Thoracic aorta (tissue), 2 donors: ENCODE results near the gene ABCG1. TPM values are rescaled to one million over a fixed set of nuclear protein-coding genes. Genes with fewer than 3 reads are reported as not detected.
"Not testable (repeated sequence)": the region's sequence is repeated elsewhere in the genome, so short reads cannot be mapped to it uniquely, and the experiment has no call there.

ENCODE experiments used
- ATAC-seq: fragments of 150-250 bp; one replicate; pipeline ENCODE4 v1.8.0; 2017; ENCODE audit warnings: low read depth; ENCODE audit not compliant: insufficient number of reproducible peaks, low FRiP score
- DNase-seq: peaks from one replicate; pipeline ENCODE4 v3.0.0-alpha.2; 2020; ENCODE audit warnings: low spot score
- H3K27ac ChIP-seq, 2 donors: fragments of 200-600 bp; sonication (generic); 1 replicate in 1 of 2; 2 replicates in 1 of 2; pipeline ENCODE4 v1.5.1; 2016; ENCODE audit warnings: mild to moderate bottlenecking in 2 of 2, moderate library complexity in 2 of 2
- H3K27me3 ChIP-seq: fragments of 200-600 bp; sonication (generic); replicated peaks from 2 replicates; pipeline ENCODE4 v1.6.0; 2016; ENCODE audit warnings: mild to moderate bottlenecking; ENCODE audit not compliant: insufficient read depth
- H3K36me3 ChIP-seq: fragments of 200-600 bp; sonication (generic); one replicate; pipeline ENCODE4 v1.5.1; 2016
- H3K4me1 ChIP-seq, 2 donors: fragments of 200-600 bp; sonication (generic); 1 replicate in 1 of 2; 2 replicates in 1 of 2; pipeline versions ENCODE4 v1.5.1 to v1.6.0; 2016; ENCODE audit warnings: low read depth in 2 of 2, mild to moderate bottlenecking in 1 of 2; ENCODE audit not compliant: control insufficient read depth in 1 of 2
- H3K4me3 ChIP-seq: fragments of 200-600 bp; sonication (generic); 2 replicates; pipeline ENCODE4 v1.5.1; 2016; ENCODE audit warnings: mild to moderate bottlenecking
- H3K9me3 ChIP-seq: fragments of 200-600 bp; sonication (generic); 2 replicates; pipeline ENCODE4 v1.5.1; 2016
- CTCF ChIP-seq: fragments of 200-600 bp; sonication (generic); IDR thresholded peaks from one replicate; pipeline ENCODE4 v1.5.1; 2019; ENCODE audit warnings: antibody characterized with exemption
- total RNA-seq, 2 donors: library from RNA; depleted of rRNA; stranded (reverse); fragments of >200 nt; gene quantifications; one replicate each; pipeline versions ENCODE4 v1.1.0 to v1.2.3, GENCODE V29; 2016

The ABCG1 gene
- total RNA-seq, 2 donors from 2014 or later = 15.6 to 20.6 TPM

DNA sequence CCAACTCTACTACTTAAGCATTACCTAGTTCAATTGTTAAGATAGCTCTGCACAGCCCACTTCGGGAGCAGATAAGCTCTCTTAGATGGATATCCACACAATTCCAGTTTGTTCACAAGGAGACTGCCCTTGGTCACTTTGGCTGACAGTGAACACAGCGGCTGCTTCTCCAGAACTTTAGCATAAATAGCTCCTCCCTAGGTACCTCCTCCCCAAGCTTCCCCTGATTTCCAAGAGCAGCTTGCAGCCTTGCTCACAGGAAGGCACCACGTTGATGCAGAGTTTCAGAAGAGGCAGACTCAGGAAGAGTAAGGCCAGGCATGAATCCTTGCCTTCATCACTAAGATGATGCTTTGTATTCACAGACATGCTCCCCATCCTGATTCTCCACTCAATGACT, 71.6 kb downstream of the ABCG1 start:
- Histone ChIP-seq H3K27ac (no peak overlapping the region), H3K27me3 (no peaks in the 10 kb centered on the region), H3K4me3 (no peak overlapping the region), H3K4me1 (no peaks in the 10 kb centered on the region), H3K36me3 (no peaks in the 10 kb centered on the region), H3K9me3 (no peaks in the 10 kb centered on the region)
- no peak for TF ChIP-seq CTCF
- no peak for ATAC-seq
- DNase-seq = no peak

DNA sequence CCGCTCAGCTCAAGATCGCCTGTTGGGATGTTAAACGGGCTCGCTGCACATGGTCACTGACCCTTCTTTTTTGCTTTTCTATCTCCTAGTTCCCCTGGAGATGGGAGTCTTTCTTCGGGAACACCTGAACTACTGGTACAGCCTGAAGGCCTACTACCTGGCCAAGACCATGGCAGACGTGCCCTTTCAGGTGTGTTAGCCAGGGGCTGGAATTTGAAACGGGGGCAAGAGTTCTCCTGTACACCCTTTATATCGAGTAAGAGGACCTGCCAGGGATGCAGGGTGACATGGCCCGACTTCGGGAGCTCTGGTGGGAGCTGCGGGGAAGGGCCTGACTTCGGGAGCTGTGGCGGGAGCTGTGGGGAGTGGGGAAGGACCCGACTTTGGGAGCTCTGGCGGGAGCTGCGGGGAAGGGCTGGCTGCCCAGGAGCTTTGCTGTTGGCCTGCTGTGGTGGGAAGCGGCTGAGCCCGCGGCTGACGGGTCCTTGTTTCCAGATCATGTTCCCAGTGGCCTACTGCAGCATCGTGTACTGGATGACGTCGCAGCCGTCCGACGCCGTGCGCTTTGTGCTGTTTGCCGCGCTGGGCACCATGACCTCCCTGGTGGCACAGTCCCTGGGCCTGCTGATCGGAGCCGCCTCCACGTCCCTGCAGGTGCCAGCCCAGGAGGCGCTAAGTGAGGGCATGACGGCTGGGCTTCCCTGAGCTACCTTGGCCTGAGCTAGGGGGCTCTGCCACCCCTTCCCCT, 72.2 kb downstream of the ABCG1 start:
- Histone ChIP-seq H3K4me1 (no peaks in the 10 kb centered on the region), H3K27me3 (no peaks in the 10 kb centered on the region), H3K36me3 (no peaks in the 10 kb centered on the region), H3K27ac (no peak overlapping the region), H3K9me3 (no peaks in the 10 kb centered on the region), H3K4me3 (no peak overlapping the region)
- no peak for ATAC-seq
- no peak for TF ChIP-seq CTCF
- DNase-seq = no peak

GRCh38 chr21:42291751-42292562, 73.0 kb downstream of the ABCG1 start:
- Histone ChIP-seq H3K27me3 (no peaks in the 10 kb centered on the region), H3K4me3 (no peak overlapping the region), H3K4me1 (no peaks in the 10 kb centered on the region), H3K27ac (no peak overlapping the region), H3K9me3 (no peaks in the 10 kb centered on the region), H3K36me3 (no peaks in the 10 kb centered on the region)
- DNase-seq (no peak), ATAC-seq (no peak)
- TF ChIP-seq CTCF = no peak

DNA sequence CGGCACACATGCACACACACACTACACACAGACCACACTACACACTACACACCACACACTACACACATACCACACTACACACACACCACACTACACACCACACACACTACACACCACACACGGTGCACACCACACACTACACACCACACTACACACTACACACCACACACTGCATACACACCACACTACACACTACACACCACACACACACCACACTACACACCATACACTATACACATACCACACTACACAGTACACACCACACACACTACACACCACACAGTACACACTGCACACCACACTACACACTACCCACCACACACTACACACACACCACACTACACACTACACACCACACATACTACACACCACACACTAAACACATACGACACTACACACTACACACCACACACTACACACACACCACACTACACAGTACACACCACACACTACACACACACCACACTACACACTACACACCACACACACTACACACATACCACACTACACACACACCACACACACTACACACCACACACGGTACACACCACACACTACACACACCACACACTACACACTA, 73.7 kb downstream of the ABCG1 start:
- not testable (repeated sequence) for DNase-seq, H3K9me3 ChIP-seq, H3K27me3 ChIP-seq, H3K4me1 ChIP-seq, H3K4me3 ChIP-seq, ATAC-seq, H3K27ac ChIP-seq, H3K36me3 ChIP-seq

DNA sequence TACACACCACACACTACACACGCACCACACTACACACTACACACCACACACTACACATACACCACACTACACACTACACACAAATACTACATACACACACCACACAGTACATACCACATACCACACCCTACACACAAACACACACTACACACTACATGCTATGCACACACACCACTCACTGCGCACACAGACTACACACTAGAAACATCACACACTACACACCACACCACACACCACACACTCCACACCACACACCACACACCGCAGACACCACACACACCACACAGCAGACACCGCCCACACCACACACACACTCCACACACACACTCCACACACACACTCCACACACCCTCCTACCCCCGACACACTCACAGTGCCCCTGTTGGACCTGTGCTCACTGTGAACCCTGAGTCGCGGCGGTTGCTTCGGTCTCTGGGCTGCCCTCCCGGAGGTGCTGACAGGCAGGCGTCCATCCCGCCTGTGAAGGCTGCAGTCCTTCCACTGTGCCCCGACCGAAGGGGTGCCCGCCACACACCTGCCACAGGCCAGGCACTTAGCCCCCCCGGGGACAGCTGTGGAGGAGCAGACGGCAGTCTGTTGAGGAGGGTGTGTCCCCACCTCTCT, 74.8 kb downstream of the ABCG1 start:
- H3K27me3 ChIP-seq = no peaks in the 10 kb centered on the region
- DNase-seq (no peak), ATAC-seq (no peak)
- H3K9me3 ChIP-seq = no peaks in the 10 kb centered on the region
- H3K27ac ChIP-seq = no peak overlapping the region
- H3K36me3 ChIP-seq = no peaks in the 10 kb centered on the region
- no peak overlapping the region for H3K4me3 ChIP-seq
- no peak for TF ChIP-seq CTCF
- no peaks in the 10 kb centered on the region for H3K4me1 ChIP-seq
